ENCODE measurements around the gene AQP6. TPM values are rescaled to one million over a fixed set of nuclear protein-coding genes. Genes with fewer than 3 reads are reported as not detected.

AQP6 gene
- total RNA-seq, 2 experiments from 2014 or later, result not detected

DNA sequence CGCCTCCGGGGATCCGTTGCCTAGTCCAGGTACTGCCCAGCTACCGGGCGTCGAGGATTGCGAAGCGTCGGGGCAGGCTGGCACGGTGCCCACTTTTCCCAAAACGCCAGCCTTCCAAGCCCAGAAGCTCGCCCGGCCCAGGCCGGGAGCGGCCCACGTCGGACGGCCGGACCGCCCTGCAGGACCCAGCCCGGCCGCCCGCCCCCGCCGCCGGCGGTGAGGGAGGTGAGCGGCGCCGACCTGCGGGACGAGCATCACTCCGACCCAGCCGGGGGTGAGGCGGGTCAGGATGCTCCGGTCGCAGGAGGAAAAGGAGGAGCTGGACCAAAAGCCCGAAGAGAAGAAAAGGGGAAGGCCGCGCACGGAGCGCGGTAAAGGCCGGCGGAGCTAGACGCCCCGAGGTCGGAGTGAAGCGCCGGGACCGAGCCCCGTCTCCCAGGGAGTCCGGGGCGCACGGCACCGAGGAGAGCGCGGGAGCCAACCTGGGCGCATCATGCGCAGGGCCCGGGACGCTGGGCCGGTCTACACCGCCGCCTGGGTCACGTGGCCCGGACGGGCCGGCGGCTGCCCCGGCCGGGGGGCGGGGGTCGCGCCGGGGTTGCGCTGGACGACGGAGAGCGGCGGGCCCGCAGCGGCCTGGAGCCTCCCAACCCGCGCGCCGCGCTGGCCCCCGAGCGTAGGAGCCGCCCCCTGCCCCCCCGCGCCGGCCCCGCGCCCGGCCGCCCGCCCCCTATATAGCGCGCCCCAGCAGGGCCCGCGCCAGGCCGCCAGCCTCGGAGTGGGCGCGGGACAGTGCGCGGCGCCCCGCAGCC is 11.4 kb upstream of the AQP6 start, which contains the start of gene AQP5:
AQP5 (plus strand) TSS at position 762 of the 812 bp plus-strand sequence. CDS start 146 bp downstream, outside the sequence.
- no peak within 1 kb of the TSS for H3K4me2 ChIP-seq (ENCODE audit: low read length)
- H3K79me2 ChIP-seq (ENCODE audit: insufficient read depth, low read depth, low read length), result no peaks in the 10 kb centered on the region
- POLR2A ChIA-PET, result no interaction called here

DNA sequence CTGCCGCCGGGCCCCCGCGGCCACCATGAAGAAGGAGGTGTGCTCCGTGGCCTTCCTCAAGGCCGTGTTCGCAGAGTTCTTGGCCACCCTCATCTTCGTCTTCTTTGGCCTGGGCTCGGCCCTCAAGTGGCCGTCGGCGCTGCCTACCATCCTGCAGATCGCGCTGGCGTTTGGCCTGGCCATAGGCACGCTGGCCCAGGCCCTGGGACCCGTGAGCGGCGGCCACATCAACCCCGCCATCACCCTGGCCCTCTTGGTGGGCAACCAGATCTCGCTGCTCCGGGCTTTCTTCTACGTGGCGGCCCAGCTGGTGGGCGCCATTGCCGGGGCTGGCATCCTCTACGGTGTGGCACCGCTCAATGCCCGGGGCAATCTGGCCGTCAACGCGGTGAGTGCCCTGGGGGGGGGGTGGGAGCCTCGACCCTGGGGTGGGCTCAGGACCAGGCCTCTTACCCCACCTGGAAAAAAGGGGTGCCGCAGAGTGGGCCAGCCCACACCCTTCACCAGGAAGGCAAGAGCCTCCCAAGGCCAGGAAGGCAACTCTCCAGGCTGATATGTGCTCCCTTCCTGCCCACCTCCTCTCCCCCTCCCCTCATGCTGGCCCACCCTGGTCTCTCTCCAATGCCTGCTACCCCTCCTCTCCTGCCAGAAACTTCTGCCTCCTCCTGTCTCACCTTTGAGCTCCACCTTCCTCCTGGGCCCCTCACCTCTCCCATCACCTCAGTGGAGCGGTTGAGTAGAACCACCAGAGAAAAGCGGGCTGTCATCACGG is 10.6 kb upstream of the AQP6 start:
- Histone ChIP-seq H3K4me1 (ENCODE audit: insufficient read depth, low read length, poor library complexity, severe bottlenecking) (peaks cover 13% of the 10 kb centered on the region), H3K36me3 (ENCODE audit: insufficient read depth, low read length) (no peaks in the 10 kb centered on the region), H3K9me3 (ENCODE audit: low read length) (no peaks in the 10 kb centered on the region), H4K20me1 (ENCODE audit: insufficient read depth, low read length) (no peaks in the 10 kb centered on the region), H3K4me3 (ENCODE audit: low read depth, low read length, poor library complexity, severe bottlenecking) (no peak overlapping the region), H2AFZ (ENCODE audit: low read length) (no peak overlapping the region), H3K4me2 (ENCODE audit: low read length) (no peak overlapping the region), H3K79me2 (ENCODE audit: insufficient read depth, low read depth, low read length) (no peaks in the 10 kb centered on the region), H3K9me2 (ENCODE audit: insufficient read depth, low read length) (no peaks in the 10 kb centered on the region), H3K27ac (ENCODE audit: low read depth, low read length, poor library complexity, severe bottlenecking) (no peak overlapping the region)
- BruUV-seq (replicated peaks), result no TSS peak
- ChIA-PET CTCF (ENCODE audit: unreplicated experiment) (no interaction called here), POLR2A (no interaction called here)
- TF ChIP-seq EZH2phosphoT487 (IDR thresholded peaks at IDR 0.05; ENCODE audit: borderline replicate concordance, low read depth, low read length), result no peak
- TF ChIP-seq, protein P1, sequence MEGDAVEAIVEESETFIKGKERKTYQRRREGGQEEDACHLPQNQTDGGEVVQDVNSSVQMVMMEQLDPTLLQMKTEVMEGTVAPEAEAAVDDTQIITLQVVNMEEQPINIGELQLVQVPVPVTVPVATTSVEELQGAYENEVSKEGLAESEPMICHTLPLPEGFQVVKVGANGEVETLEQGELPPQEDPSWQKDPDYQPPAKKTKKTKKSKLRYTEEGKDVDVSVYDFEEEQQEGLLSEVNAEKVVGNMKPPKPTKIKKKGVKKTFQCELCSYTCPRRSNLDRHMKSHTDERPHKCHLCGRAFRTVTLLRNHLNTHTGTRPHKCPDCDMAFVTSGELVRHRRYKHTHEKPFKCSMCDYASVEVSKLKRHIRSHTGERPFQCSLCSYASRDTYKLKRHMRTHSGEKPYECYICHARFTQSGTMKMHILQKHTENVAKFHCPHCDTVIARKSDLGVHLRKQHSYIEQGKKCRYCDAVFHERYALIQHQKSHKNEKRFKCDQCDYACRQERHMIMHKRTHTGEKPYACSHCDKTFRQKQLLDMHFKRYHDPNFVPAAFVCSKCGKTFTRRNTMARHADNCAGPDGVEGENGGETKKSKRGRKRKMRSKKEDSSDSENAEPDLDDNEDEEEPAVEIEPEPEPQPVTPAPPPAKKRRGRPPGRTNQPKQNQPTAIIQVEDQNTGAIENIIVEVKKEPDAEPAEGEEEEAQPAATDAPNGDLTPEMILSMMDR (conservative IDR thresholded peaks at IDR 0.05; ENCODE audit: low read length), result no peak
- DNase-seq (ENCODE audit: low spot score), result no peak
- intact Hi-C loops (cut with micrococcal nuclease; ENCODE audit: unreplicated experiment), result no loop called here

More for the DNA sequence above, 11.4 kb upstream of the AQP6 start, which contains the start of gene AQP5:
- Histone ChIP-seq H3K27ac (ENCODE audit: low read depth, low read length, poor library complexity, severe bottlenecking) (no peak within 1 kb of the TSS), H3K4me1 (ENCODE audit: insufficient read depth, low read length, poor library complexity, severe bottlenecking) (peaks cover 10% of the 10 kb centered on the region), H3K9me2 (ENCODE audit: insufficient read depth, low read length) (no peaks in the 10 kb centered on the region), H3K36me3 (ENCODE audit: insufficient read depth, low read length) (no peaks in the 10 kb centered on the region), H2AFZ (ENCODE audit: low read length) (no peak within 1 kb of the TSS), H3K4me3 (ENCODE audit: low read depth, low read length, poor library complexity, severe bottlenecking) (no peak within 1 kb of the TSS), H4K20me1 (ENCODE audit: insufficient read depth, low read length) (no peaks in the 10 kb centered on the region), H3K9me3 (ENCODE audit: low read length) (no peaks in the 10 kb centered on the region)
- CTCF ChIA-PET (ENCODE audit: unreplicated experiment), result no interaction called here
- TF ChIP-seq EZH2phosphoT487 (IDR thresholded peaks at IDR 0.05; ENCODE audit: borderline replicate concordance, low read depth, low read length), result no peak
- TF ChIP-seq, protein P1 (conservative IDR thresholded peaks at IDR 0.05; ENCODE audit: low read length), result no peak
- DNase-seq (ENCODE audit: low spot score), result no peak
- intact Hi-C loops (cut with micrococcal nuclease; ENCODE audit: unreplicated experiment), result no loop called here
- no TSS peak for BruUV-seq (replicated peaks)

Measured in OCI-LY7 (cell line).